HG02759 (cell line): ENCODE results near the gene PPP1R14B.

ENCODE experiments used
- ATAC-seq: cut with Tn5 transposase; IDR thresholded peaks from one replicate; pipeline ENCODE4 v1.9.1; 2021; ENCODE audit warnings: mild to moderate bottlenecking, moderate library complexity; ENCODE audit not compliant: unreplicated experiment

Gene PPP1R14B, protein sequence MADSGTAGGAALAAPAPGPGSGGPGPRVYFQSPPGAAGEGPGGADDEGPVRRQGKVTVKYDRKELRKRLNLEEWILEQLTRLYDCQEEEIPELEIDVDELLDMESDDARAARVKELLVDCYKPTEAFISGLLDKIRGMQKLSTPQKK

GRCh38 chr11:64246871-64247728 lies at the start of gene PPP1R14B:
Gene PPP1R14B (minus strand): TSS chr11:64246943. CDS start chr11:64246673, 270 bp downstream.
- peak; percentile 40 for ATAC-seq

DNA sequence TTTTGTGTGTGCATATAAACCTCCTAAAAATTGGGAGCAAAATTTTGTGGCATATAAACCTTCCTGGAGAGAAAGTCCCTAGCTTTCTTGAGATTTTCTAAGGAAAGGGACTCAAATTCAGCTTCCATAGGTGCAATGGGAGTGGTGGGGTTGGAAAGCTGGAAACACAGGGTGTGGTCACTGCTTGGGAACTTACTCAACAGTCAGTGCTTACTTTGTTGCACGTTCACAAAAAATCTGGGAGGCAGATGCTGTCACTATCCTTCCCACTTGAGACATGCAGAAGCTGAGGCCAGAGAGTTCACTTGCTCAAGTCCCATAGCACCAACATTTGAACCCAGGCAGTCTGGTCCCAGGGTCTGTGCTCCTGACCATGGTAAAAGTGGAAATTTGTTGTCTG lies 49.5 kb upstream of the PPP1R14B start:
- no peak for ATAC-seq

- no peak for ATAC-seq
Measured at GRCh38 chr11:64295760-64296159, 49.0 kb upstream of the PPP1R14B start.

- ATAC-seq = no peak
Measured at GRCh38 chr11:64294774-64295173, 48.0 kb upstream of the PPP1R14B start.

GRCh38 chr11:64292460-64293254 lies 45.9 kb upstream of the PPP1R14B start:
- ATAC-seq = no peak

DNA sequence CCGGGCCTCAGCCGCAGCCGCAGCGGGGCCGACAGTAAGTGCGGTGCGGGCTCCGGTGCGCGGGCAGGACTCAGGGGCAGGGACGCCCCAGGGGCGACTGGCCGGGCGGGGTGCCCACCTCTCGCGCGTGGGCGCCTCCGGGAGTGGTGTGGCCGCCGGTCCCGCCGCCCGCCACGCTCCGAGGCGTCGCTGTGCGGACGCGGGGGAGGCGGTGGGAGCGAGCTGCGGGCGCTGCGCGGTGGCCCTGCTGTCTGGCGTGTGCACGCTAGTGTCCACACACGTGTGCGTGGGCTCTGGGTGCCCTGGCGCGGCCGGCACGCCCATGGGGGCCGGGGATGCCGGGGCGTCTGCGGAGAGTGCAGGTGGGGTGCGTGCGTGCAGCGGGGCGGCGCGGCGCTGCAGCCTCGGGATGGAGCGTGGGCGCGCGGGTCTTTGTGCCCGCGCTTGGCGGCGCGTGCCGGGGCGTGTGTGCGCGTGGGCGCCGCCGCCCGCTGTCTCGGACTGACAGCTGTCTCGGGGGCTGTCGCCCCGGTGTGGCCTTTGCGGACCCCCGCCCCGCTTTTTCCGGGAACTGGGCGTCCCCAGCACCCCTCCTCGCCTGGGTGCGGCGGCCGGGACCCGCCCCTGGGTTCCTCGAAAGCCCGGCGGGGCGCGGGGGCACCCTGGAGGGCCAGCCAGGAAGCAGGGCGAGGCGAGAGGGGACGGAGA lies 45.2 kb upstream of the PPP1R14B start:
- ATAC-seq = no peak

DNA sequence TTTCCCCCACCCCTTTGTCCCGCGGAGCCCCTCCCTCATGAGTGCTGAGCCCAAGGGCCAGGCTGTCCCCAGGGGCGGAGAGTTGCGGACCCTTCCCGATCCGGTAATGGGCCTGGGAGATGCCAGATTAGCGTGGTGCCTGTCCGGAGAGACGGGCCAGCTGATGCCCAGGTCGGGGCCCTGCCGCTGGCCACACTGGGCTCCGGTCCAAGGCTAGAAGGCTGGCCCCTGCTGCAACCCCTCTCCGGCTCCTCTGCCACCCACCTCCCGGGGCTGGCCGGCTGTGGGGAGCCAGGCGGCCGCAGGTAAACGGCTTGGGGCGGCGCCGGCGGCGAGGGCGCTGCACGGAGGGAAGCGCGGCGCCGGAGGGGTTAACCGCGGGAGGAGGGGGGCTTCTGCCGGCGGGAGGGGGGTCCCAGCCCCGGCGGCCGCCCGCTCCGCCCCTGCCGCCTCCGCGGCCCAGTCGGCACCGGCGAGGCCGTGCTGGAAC lies 44.6 kb upstream of the PPP1R14B start, which contains the start of gene KCNK4:
Gene KCNK4, plus strand, starts transcription at position 41 of the 490 bp plus-strand sequence. CDS start 1,717 bp downstream, outside the sequence.
- no peak for ATAC-seq

- ATAC-seq = no peak
Measured at GRCh38 chr11:64290352-64291261, 43.9 kb upstream of the PPP1R14B start.

- no peak for ATAC-seq
Measured at GRCh38 chr11:64289002-64289564, 42.3 kb upstream of the PPP1R14B start.

DNA sequence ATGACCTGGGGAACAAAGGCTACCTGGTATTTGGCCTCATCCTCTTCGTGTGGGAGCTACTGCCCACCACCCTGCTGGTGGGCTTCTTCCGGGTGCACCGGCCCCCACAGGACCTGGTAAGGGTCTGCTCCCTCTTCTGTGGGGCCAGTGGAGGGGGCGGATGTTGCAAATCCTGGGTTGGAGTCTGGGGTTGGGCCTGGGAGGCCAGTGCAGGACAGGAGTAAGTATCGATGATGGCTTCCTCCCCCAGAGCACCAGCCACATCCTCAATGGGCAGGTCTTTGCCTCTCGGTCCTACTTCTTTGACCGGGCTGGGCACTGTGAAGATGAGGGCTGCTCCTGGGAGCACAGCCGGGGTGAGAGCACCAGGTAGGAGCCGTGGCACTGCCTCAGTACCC lies 41.6 kb upstream of the PPP1R14B start:
- no peak for ATAC-seq

DNA sequence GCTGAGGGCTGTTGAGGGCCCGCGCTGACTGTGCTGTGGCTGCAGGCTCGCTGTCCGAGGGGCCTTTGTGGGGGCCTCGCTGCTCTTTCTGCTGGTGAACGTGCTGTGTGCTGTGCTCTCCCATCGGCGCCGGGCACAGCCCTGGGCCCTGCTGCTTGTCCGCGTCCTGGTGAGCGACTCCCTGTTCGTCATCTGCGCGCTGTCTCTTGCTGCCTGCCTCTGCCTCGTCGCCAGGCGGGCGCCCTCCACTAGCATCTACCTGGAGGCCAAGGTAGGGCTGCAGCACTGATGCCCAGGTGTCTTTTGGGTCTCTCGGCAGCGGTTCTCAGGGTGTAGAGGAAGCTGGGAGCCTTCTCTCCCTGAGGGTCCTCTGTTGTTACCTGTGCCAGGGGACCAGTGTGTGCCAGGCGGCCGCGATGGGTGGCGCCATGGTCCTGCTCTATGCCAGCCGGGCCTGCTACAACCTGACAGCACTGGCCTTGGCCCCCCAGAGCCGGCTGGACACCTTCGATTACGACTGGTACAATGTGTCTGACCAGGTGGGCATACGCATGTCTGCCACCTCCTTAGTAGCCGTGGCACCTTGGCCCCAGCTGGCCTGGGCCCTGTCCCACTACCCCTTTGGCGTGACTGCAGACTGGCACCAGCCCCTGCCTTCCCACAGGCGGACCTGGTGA lies 41.1 kb upstream of the PPP1R14B start:
- ATAC-seq = no peak

DNA sequence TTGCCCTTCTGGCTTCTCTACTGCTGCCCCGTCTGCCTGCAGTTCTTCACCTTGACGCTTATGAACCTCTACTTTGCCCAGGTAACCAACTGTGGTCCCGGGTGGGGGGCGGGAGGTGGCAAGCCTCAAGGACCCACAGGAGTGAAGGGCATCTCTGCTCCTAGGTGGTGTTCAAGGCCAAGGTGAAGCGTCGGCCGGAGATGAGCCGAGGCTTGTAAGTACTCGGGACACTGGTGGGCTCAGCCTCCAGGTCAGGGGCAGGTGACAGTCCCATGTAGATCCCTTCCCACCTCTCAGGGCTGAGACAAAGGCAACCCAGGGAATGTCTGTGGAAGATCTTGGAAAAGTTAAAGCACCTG lies 40.0 kb upstream of the PPP1R14B start:
- ATAC-seq = no peak

DNA sequence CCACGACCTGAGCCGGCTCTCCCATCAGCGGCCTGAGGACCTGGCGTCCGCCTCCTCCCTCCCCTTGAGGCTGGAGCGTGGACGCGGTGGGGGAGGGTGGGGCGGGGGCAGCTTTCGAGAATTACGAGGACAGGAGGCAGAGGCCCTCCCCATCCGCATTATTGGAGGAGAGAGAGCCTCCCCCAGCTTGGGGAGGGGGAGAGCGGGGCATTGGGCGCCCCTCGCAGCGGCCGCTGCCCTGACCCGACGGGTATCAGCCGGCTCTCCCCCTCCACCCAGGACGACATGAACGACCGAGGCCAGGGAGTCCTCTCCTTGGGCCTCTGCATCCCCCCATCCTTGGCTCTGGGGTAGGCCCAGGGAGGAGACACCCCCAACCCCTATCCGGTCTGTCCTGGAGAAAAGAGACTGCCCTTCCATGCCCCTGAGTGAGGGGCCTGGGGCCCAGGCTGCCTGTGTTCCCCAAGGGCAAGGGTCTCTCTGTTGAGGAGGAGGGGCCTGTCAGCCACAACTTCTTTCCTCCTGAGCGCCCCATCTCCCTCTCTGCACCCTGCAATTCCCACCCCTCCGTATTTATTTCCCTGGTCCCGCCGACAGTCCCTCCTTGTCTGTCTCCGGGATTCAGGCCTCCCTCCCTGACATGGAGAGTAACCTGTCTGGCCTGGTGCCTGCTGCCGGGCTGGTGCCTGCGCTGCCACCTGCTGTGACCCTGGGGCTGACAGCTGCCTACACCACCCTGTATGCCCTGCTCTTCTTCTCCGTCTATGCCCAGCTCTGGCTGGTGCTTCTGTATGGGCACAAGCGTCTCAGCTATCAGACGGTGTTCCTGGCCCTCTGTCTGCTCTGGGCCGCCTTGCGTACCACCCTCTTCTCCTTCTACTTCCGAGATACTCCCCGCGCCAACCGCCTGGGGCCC lies 39.4 kb upstream of the PPP1R14B start:
- ATAC-seq = peak; percentile 0

DNA sequence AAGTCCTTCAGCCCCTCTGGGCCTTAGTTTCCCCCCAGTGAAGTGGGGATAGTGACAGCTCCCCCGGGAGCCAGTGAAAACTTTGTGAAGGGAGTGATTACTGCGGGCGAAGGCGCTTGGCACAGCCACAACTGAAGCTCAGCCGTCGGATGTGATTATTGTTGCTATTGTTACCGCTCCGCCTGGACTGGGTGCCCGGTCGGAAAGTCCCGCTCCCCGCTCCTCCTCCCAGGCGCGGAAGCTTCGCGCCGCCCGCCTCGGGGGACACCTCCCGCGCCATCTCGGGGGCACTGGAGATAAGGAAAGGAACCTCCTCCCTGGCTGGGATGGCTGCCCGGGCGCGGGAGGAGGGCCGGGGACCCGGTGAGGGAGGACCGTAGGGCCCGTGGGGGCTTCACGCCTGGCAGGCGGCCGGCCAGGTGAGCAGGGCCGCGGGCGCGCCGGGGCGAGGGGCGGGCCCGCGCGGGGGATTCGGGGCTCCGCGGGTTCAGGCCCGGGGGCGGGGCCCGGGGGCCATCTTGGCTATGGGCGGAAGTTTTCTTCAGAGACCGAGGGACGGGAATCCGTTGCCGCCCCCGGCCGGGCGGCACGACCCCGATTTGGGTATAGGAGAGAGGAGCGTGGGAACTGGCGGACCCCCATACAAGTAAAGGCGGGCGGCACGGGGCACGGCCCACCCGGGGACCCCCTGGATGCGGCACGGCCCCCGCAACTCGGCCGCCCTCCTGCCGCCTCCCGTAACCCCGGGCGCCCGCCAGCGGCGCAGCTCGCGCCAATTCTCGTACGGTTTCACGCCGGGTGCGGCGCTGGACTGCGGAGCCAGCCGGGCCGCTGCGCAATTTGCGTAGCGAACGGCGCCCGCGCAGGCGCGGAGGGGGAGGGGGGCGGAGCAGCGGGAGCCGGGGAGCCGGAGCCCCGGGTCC lies 38.5 kb upstream of the PPP1R14B start, which contains the start of gene GPR137:
Gene GPR137, plus strand, starts transcription at position 887 of the 923 bp plus-strand sequence. CDS start 677 bp downstream, outside the sequence.
- ATAC-seq = peak; percentile 66

DNA sequence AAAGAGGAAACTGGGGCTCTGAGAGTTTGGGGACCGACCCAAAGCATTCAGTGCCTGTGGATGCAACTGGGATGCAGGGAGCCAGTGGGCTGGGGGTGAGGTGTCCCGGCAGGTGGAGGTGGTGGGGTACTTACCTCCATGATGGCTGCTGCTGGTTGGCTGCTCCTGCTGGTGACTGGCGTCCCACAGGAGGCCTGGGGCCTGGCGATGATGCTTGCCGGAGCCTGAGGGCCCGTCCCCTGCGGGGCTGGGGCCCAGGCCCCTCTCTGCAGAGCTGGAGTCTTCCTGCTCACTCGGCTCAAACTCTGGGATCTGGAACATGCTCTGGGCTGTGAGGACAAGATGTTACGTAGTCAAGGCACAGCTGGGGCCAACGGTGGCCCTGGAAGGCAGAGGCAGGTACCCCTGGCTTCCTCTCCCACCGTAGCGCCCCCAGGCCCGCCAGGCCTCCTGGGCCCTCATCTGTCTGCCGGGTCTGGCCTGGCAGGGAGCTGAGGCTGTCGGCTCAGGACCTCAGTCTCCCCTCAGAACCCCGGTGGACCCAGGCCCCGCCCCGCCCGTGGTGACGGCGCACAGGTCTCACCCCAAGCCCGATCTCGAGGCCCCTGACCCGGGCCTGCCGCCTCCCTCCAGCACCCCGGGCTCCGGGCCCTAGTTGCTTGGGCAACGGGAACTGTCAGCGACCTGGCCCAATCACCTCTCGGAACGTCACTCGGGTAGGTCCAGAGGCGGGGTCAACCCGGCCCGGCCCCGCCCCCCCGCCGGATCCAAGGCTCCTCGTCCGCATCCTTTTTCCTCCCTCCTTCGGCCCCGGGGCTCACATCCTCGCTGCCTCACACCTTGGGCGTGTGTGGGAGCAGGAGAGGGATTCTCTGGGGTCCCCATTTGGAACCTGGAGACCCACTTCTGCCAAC lies 37.6 kb upstream of the PPP1R14B start, which contains the start of gene BAD:
Gene BAD, minus strand, starts transcription at position 618 of the 914 bp plus-strand sequence. Its CDS starts 297 bp downstream, at position 321.
- ATAC-seq = peak; percentile 74
